ENCODE measurements around the gene AKR1E2.

DNA sequence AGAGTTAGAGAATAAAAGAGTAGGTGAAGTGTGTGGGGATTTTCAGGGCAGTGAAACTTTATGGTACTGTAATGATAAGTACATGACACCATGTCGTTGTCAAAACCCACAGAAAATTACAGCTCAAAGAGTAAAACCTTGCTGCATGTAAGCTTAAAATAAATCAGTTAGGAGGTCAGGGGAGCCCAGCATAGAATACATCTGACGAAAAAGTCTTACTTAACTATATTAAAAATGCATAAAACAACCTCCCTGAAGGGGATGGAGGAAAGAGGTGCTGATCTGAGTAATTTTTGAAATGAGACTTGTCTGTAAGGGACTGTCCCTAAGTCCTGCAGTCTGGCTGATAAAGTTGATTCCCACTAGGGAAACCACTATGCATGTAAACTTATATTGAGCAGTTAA, 49.8 kb upstream of the AKR1E2 start:
- TF ChIP-seq POLR2A (IDR thresholded peaks at IDR 0.05; ENCODE audit: control extremely low read depth in 1 of 2, low read depth in 2 of 2, low read length in 2 of 2), result no peak
- TF ChIP-seq, protein P1, sequence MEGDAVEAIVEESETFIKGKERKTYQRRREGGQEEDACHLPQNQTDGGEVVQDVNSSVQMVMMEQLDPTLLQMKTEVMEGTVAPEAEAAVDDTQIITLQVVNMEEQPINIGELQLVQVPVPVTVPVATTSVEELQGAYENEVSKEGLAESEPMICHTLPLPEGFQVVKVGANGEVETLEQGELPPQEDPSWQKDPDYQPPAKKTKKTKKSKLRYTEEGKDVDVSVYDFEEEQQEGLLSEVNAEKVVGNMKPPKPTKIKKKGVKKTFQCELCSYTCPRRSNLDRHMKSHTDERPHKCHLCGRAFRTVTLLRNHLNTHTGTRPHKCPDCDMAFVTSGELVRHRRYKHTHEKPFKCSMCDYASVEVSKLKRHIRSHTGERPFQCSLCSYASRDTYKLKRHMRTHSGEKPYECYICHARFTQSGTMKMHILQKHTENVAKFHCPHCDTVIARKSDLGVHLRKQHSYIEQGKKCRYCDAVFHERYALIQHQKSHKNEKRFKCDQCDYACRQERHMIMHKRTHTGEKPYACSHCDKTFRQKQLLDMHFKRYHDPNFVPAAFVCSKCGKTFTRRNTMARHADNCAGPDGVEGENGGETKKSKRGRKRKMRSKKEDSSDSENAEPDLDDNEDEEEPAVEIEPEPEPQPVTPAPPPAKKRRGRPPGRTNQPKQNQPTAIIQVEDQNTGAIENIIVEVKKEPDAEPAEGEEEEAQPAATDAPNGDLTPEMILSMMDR (IDR thresholded peaks at IDR 0.05; ENCODE audit: control extremely low read depth in 1 of 3, insufficient read depth in 1 of 3, low read depth in 1 of 3, low read length in 3 of 3), result no peak
- no peak for TF ChIP-seq TAF1 (IDR thresholded peaks at IDR 0.05; ENCODE audit: low read depth, low read length)
- no peak for TF ChIP-seq SP1 (IDR thresholded peaks at IDR 0.05; ENCODE audit: low read depth, low read length)
- no peak for TF ChIP-seq RFX5 (IDR thresholded peaks at IDR 0.05; ENCODE audit: borderline replicate concordance, low read depth, low read length)
- no peak for TF ChIP-seq YY1 (IDR thresholded peaks at IDR 0.05; ENCODE audit: low read depth, low read length)
- no peak for TF ChIP-seq EP300 (IDR thresholded peaks at IDR 0.05; ENCODE audit: borderline replicate concordance in 1 of 2, low read depth in 2 of 2, low read length in 2 of 2)
- no peak for TF ChIP-seq CREB1 (IDR thresholded peaks at IDR 0.05)
- no peak for TF ChIP-seq ATF2 (IDR thresholded peaks at IDR 0.05; ENCODE audit: low read length)
